Measurements from ENCODE around the gene PDE7B. TPM values are rescaled to one million over a fixed set of nuclear protein-coding genes. Genes with fewer than 3 reads are reported as not detected.

PDE7B gene
- total RNA-seq, 1 experiment from 2014 or later, result not detected

DNA sequence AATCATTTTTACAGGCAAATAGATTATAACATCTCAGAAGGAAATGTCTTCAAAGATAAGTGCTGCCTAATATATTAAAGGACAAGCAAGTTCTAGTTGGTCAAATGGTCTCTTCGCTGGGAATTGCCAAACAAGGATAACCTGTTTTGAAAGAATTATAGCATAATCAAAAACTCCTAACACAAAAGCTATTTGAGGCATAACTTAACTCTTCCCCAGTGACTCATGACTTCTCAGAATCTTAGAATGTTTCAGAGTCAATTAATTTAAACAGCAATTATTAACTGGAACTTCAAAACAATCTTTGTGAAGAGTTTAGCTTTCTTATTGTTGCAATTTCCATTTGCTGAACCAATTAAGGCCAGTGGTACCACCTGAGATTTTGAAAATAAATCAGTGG, 272.0 kb downstream of the PDE7B start:
- CTCF ChIA-PET, result no interaction called here
- intact Hi-C loops (cut with micrococcal nuclease; ENCODE audit: unreplicated experiment), result no loop called here
- POLR2A ChIA-PET (ENCODE audit: low non-redundant PET), result no interaction called here
- no peak for DNase-seq (ENCODE audit: low spot score)
- Histone ChIP-seq H3K4me3 (ENCODE audit: low read depth, low read length, poor library complexity, severe bottlenecking) (no peak overlapping the region), H3K9me3 (ENCODE audit: low read depth, low read length, poor library complexity, severe bottlenecking) (no peaks in the 10 kb centered on the region), H3K27ac (ENCODE audit: low read depth, low read length, poor library complexity, severe bottlenecking) (no peak overlapping the region), H3K36me3 (ENCODE audit: insufficient read depth, low read length, poor library complexity, severe bottlenecking) (no peaks in the 10 kb centered on the region), H3K27me3 (replicated peaks; ENCODE audit: insufficient read depth, low read depth, low read length, poor library complexity) (peaks cover 5% of the 10 kb centered on the region), H3K4me1 (ENCODE audit: insufficient read depth, low read length, poor library complexity, severe bottlenecking) (no peaks in the 10 kb centered on the region)
- no TSS peak for BruUV-seq (replicated peaks)
- TF ChIP-seq EZH2 (IDR thresholded peaks at IDR 0.05; ENCODE audit: borderline replicate concordance, low read depth, low read length, poor library complexity, severe bottlenecking), result no peak
- TF ChIP-seq, protein P1, sequence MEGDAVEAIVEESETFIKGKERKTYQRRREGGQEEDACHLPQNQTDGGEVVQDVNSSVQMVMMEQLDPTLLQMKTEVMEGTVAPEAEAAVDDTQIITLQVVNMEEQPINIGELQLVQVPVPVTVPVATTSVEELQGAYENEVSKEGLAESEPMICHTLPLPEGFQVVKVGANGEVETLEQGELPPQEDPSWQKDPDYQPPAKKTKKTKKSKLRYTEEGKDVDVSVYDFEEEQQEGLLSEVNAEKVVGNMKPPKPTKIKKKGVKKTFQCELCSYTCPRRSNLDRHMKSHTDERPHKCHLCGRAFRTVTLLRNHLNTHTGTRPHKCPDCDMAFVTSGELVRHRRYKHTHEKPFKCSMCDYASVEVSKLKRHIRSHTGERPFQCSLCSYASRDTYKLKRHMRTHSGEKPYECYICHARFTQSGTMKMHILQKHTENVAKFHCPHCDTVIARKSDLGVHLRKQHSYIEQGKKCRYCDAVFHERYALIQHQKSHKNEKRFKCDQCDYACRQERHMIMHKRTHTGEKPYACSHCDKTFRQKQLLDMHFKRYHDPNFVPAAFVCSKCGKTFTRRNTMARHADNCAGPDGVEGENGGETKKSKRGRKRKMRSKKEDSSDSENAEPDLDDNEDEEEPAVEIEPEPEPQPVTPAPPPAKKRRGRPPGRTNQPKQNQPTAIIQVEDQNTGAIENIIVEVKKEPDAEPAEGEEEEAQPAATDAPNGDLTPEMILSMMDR (conservative IDR thresholded peaks at IDR 0.05; ENCODE audit: low read depth, low read length), result no peak

DNA sequence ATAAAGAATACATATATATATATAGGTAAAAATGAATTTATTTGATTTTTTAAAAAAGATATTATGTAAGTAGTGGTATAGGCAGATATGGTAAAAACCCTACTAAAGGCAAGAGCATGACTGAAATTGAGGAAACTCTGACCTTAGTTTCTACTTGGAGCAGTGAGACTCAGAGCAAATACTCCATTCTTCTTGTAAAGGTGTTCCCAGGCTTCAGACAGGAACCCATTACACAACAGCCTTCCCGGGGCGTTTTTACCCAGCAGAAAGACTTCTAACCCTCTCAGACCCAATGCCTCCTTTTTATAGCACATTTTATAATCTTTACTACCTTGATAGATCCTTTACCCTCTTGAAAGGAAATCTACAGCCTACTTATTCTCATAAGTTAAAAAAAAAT, 274.1 kb downstream of the PDE7B start:
- no peak overlapping the region for H3K27ac ChIP-seq (ENCODE audit: low read depth, low read length, poor library complexity, severe bottlenecking)
- H3K4me3 ChIP-seq (ENCODE audit: low read depth, low read length, poor library complexity, severe bottlenecking), result no peak overlapping the region
- no peak for TF ChIP-seq EZH2 (IDR thresholded peaks at IDR 0.05; ENCODE audit: borderline replicate concordance, low read depth, low read length, poor library complexity, severe bottlenecking)
- TF ChIP-seq, protein P1 (conservative IDR thresholded peaks at IDR 0.05; ENCODE audit: low read depth, low read length), result no peak
- H3K4me1 ChIP-seq (ENCODE audit: insufficient read depth, low read length, poor library complexity, severe bottlenecking), result no peaks in the 10 kb centered on the region
- H3K27me3 ChIP-seq (replicated peaks; ENCODE audit: insufficient read depth, low read depth, low read length, poor library complexity), result peaks cover 5% of the 10 kb centered on the region
- ChIA-PET POLR2A (ENCODE audit: low non-redundant PET) (no interaction called here), CTCF (no interaction called here)
- intact Hi-C loops (cut with micrococcal nuclease; ENCODE audit: unreplicated experiment), result no loop called here
- BruUV-seq (replicated peaks), result no TSS peak
- no peaks in the 10 kb centered on the region for H3K9me3 ChIP-seq (ENCODE audit: low read depth, low read length, poor library complexity, severe bottlenecking)
- H3K36me3 ChIP-seq (ENCODE audit: insufficient read depth, low read length, poor library complexity, severe bottlenecking), result no peaks in the 10 kb centered on the region
- no peak for DNase-seq (ENCODE audit: low spot score)

DNA sequence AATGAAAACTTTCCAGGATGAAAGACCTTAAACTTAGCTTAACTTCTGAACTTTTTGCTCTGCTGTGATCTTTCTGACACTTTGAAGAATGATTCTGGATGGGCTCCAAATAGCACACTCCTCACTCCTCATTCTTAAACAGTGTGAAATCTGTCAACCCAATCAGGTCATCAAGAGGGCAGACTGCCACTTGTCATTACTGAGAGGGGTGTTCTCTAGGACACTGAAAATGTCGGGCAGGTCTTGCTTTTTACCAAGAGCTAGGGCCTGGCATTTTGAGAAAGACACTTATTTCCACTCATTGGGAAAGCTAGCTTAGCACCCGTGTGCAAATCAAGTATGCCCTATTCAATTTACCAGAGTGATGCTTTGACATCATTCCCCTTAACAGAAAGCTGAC, 276.4 kb downstream of the PDE7B start:
- Histone ChIP-seq H3K36me3 (ENCODE audit: insufficient read depth, low read length, poor library complexity, severe bottlenecking) (no peaks in the 10 kb centered on the region), H3K4me3 (ENCODE audit: low read depth, low read length, poor library complexity, severe bottlenecking) (no peak overlapping the region), H3K27me3 (replicated peaks; ENCODE audit: insufficient read depth, low read depth, low read length, poor library complexity) (peaks cover 8% of the 10 kb centered on the region), H3K27ac (ENCODE audit: low read depth, low read length, poor library complexity, severe bottlenecking) (no peak overlapping the region), H3K9me3 (ENCODE audit: low read depth, low read length, poor library complexity, severe bottlenecking) (no peaks in the 10 kb centered on the region), H3K4me1 (ENCODE audit: insufficient read depth, low read length, poor library complexity, severe bottlenecking) (no peaks in the 10 kb centered on the region)
- no peak for DNase-seq (ENCODE audit: low spot score)
- intact Hi-C loops (cut with micrococcal nuclease; ENCODE audit: unreplicated experiment), result no loop called here
- no peak for TF ChIP-seq EZH2 (IDR thresholded peaks at IDR 0.05; ENCODE audit: borderline replicate concordance, low read depth, low read length, poor library complexity, severe bottlenecking)
- TF ChIP-seq, protein P1 (conservative IDR thresholded peaks at IDR 0.05; ENCODE audit: low read depth, low read length), result no peak
- ChIA-PET POLR2A (ENCODE audit: low non-redundant PET) (no interaction called here), CTCF (no interaction called here)
- BruUV-seq (replicated peaks), result no TSS peak

Data from A673 (cell line).